Measurements from ENCODE around the gene MED25. TPM values are rescaled to one million over a fixed set of nuclear protein-coding genes. Genes with fewer than 3 reads are reported as not detected.

MED25 gene
- total RNA-seq, 2 experiments from 2014 or later = 57.9 to 62.7 TPM

- peak overlapping the region; percentile 41 for H3K27ac Mint-ChIP-seq
- no peak overlapping the region for H3K4me3 Mint-ChIP-seq
- ChIA-PET POLR2A (no interaction called here), CTCF (interaction anchor here (0.6 to 0.7 kb wide), 3 partner anchors 14 to 965 kb away, joined by 3 to 4 read pairs (median 4); no protein-coding TSS in a partner anchor)
- DNase-seq = peak; percentile 29
- peaks cover 32% of the 10 kb centered on the region for H3K4me1 Mint-ChIP-seq
- H3K9me3 Mint-ChIP-seq = no peaks in the 10 kb centered on the region
- no peaks in the 10 kb centered on the region for H3K27me3 Mint-ChIP-seq
- peaks cover 34% of the 10 kb centered on the region for H3K36me3 Mint-ChIP-seq (ENCODE audit: low read depth)
Measured at GRCh38 chr19:49879243-49879963, 61.3 kb downstream of the MED25 start.

DNA sequence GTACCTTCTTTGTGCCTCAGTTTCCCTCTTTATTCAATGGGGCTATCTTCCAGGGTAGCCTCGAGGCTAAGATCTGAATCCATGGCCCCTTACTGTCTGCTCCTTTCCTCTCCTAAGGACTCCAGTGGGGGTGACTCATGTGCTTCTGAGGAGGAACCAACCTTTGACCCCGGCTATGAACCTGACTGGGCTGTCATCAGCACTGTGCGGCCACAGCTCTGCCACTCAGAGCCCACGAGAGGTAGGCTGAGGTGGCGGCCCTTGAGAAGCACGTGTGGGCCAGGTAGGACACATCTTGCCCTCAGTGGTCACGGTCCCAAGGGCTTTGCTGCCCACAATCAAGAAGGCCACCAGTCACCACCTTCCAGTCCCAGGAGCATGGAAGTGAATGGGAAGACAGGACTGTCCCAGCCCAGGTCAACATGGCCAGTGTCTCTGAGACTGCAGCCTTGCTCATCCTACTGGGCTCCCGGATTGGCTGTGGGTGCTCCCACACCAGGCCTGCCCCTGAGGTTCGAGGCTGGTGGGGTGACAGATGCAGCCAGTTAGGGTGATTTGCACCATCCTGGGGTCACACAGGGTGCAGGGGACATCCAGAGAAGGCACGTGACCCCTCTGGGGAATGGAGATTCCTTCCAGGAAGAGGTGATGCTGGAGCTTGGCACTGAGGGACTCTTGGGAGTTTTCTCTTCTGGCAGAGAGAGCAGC, 62.2 kb downstream of the MED25 start:
- Mint-ChIP-seq H3K27me3 (no peaks in the 10 kb centered on the region), H3K4me1 (peaks cover 23% of the 10 kb centered on the region), H3K36me3 (ENCODE audit: low read depth) (peaks cover 40% of the 10 kb centered on the region), H3K4me3 (no peak overlapping the region), H3K9me3 (no peaks in the 10 kb centered on the region), H3K27ac (peak overlapping the region; percentile 41)
- POLR2A ChIA-PET = no interaction called here
- no peak for DNase-seq
- CTCF ChIA-PET = interaction anchor here (1.4 kb wide), 1 partner anchor 14 kb away, joined by 4 read pairs; no protein-coding TSS in a partner anchor

GRCh38 chr19:49881186-49881585, 63.1 kb downstream of the MED25 start:
- ChIA-PET CTCF (interaction anchor here (1.4 kb wide), 1 partner anchor 13 kb away, joined by 4 read pairs; no protein-coding TSS in a partner anchor), POLR2A (no interaction called here)
- Mint-ChIP-seq H3K4me3 (no peak overlapping the region), H3K36me3 (ENCODE audit: low read depth) (peaks cover 42% of the 10 kb centered on the region), H3K27ac (peak overlapping the region; percentile 13), H3K4me1 (peaks cover 19% of the 10 kb centered on the region), H3K9me3 (no peaks in the 10 kb centered on the region), H3K27me3 (no peaks in the 10 kb centered on the region)
- DNase-seq = no peak

DNA sequence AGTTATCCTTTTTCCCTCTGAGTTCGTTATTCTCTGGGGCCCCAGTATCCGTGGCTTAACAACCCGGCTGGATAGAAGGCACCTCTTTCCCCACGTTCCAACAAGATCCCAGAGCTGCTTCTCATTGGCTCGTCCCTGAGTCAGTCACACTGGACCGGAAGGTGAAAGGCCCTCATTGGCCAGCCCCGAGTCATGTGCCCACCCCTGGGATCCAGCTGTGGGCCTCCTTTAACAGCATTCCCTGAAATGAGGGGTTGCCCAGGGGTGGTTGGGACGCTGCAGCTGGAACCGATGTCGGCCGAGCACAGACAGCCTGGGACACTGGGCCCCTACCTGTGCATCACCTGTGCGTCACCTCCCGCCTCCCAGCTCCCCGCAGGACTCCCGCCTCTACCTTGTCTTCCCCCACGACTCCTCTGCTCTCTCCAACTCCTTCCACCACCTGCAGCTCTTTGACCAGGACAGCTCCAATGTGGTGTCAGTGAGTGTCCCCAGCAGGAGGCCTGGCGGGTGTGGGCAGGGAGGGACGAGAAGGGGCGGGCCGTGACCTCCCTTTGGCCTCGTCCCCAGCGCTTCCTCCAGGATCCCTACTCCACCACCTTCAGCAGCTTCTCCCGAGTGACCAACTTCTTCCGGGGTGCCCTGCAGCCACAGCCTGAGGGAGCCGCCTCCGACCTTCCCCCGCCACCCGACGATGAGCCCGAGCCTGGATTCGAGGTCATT, 63.7 kb downstream of the MED25 start:
- ChIA-PET POLR2A (no interaction called here), CTCF (interaction anchor here (0.6 to 1.4 kb wide), 4 partner anchors 13 to 700 kb away, joined by 3 to 6 read pairs (median 4); no protein-coding TSS in a partner anchor)
- H3K36me3 Mint-ChIP-seq (ENCODE audit: low read depth) = peaks cover 42% of the 10 kb centered on the region
- H3K27me3 Mint-ChIP-seq = no peaks in the 10 kb centered on the region
- peaks cover 19% of the 10 kb centered on the region for H3K4me1 Mint-ChIP-seq
- DNase-seq = no peak
- H3K27ac Mint-ChIP-seq = no peak overlapping the region
- no peak overlapping the region for H3K4me3 Mint-ChIP-seq
- H3K9me3 Mint-ChIP-seq = no peaks in the 10 kb centered on the region

DNA sequence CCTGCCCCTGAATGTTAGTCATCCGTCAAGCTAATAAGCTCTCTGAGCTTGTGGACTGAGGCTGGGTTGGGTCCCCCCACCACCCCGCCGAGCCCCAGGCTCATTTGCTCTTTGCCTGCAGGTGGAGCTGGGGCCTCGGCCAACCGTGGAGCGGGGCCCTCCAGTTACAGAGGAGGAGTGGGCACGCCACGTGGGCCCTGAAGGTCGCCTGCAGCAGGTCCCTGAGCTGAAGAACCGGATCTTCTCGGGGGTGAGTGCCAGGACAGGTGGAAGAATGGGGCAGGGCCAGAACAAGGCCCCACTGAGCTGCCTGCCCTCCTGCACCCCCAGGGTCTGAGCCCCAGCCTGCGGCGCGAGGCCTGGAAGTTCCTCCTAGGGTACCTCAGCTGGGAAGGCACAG, 64.6 kb downstream of the MED25 start:
- Mint-ChIP-seq H3K9me3 (no peaks in the 10 kb centered on the region), H3K4me1 (peaks cover 19% of the 10 kb centered on the region), H3K27me3 (no peaks in the 10 kb centered on the region), H3K4me3 (no peak overlapping the region), H3K27ac (no peak overlapping the region), H3K36me3 (ENCODE audit: low read depth) (peaks cover 42% of the 10 kb centered on the region)
- ChIA-PET CTCF (interaction anchor here (1.0 to 1.2 kb wide), 2 partner anchors 12 to 23 kb away, joined by 3 to 6 read pairs; no protein-coding TSS in a partner anchor), POLR2A (no interaction called here)
- DNase-seq = no peak

DNA sequence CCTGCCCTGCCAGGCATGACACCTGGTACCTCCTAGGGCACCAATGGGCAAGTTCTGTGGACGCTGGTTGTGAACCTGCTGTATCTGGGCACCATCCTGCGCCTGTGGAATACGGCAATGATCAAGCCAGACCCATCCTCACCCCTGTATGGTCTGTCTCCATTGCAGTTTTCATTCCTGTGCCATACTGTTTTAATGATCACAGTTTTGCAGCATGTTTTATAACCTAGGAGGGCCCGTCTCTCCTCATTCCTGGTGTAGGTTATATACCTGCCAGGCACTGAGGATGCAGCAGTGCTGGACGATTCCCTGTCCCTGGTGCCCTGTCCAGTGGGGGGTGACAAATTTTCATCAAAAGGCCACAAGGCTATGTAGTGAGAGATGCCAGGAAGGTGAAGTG, 65.0 kb downstream of the MED25 start:
- Mint-ChIP-seq H3K9me3 (no peaks in the 10 kb centered on the region), H3K27me3 (no peaks in the 10 kb centered on the region), H3K27ac (no peak overlapping the region), H3K4me3 (no peak overlapping the region), H3K36me3 (ENCODE audit: low read depth) (peaks cover 42% of the 10 kb centered on the region), H3K4me1 (peaks cover 15% of the 10 kb centered on the region)
- ChIA-PET POLR2A (no interaction called here), CTCF (interaction anchor here (1.0 to 1.2 kb wide), 2 partner anchors 12 to 22 kb away, joined by 3 to 6 read pairs; no protein-coding TSS in a partner anchor)
- no peak for DNase-seq

DNA sequence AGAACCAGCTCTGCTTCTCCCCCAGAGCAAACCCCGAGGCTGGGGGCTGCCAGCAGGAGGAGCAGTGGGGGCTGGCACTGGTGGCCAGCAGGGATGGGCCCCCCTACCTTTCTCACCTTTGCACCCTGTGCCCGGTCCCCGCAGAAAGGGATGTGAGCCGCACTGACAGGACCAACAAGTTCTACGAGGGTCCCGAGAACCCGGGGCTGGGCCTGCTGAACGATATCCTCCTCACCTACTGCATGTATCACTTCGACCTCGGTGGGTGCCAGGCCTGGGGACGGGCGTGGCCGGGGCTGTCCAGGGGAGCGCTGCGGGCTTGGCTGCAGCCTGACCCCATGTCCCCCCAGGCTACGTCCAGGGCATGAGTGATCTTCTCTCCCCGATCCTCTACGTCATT, 66.0 kb downstream of the MED25 start:
- ChIA-PET POLR2A (no interaction called here), CTCF (no interaction called here)
- peaks cover 39% of the 10 kb centered on the region for H3K36me3 Mint-ChIP-seq (ENCODE audit: low read depth)
- H3K9me3 Mint-ChIP-seq = no peaks in the 10 kb centered on the region
- H3K4me3 Mint-ChIP-seq = no peak overlapping the region
- no peak for DNase-seq
- no peak overlapping the region for H3K27ac Mint-ChIP-seq
- H3K27me3 Mint-ChIP-seq = no peaks in the 10 kb centered on the region
- peaks cover 8% of the 10 kb centered on the region for H3K4me1 Mint-ChIP-seq

DNA sequence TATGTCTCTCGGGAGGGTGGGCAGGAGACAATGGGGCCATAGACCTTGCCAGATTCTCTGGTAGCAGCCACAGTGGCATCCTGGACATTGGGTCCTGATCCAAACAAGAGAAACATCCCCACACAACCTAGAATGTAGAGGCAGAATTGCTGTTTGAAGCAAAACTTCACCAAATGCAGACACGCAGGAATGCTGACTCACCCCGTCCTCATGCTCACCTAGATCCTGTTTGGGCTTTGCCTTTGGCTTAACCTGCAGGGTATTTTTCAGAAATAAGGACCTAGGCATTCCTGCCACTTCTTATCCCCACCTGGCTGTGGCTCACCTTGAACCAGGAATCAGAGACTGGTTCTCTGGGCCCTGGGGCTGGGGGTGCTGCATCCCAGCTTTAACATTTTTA, 66.7 kb downstream of the MED25 start:
- no peaks in the 10 kb centered on the region for H3K9me3 Mint-ChIP-seq
- POLR2A ChIA-PET = no interaction called here
- H3K27ac Mint-ChIP-seq = no peak overlapping the region
- DNase-seq = no peak
- peaks cover 4% of the 10 kb centered on the region for H3K4me1 Mint-ChIP-seq
- no peaks in the 10 kb centered on the region for H3K27me3 Mint-ChIP-seq
- H3K36me3 Mint-ChIP-seq (ENCODE audit: low read depth) = peaks cover 35% of the 10 kb centered on the region
- H3K4me3 Mint-ChIP-seq = no peak overlapping the region
- CTCF ChIA-PET = no interaction called here

Small RNA genes within 50 kb of the gene (microRNA-seq; reads per million reads assigned to microRNA genes)
- gene MIR4749 (ENCODE audit: borderline microRNAs expressed, borderline replicate concordance) (0.63 reads per million), gene MIR6799 (ENCODE audit: borderline microRNAs expressed, borderline replicate concordance) (not detected), gene MIR6800 (ENCODE audit: borderline microRNAs expressed, borderline replicate concordance) (not detected)

Other genes starting within 250 kb of the MED25 start
- 100 to 1,000 TPM; 288 TPM for gene NOSIP, start 237.7 kb upstream of the MED25 start, total RNA-seq
- gene PRRG2, start 237.0 kb upstream of the MED25 start, total RNA-seq = 1 to 10 TPM; 1.1 TPM
- 10 to 100 TPM; 41.5 to 45.9 TPM for gene PRR12, start 227.1 kb upstream of the MED25 start, total RNA-seq
- 1 to 10 TPM; 9.0 to 9.5 TPM for gene RRAS, start 178.1 kb upstream of the MED25 start, total RNA-seq
- 10 to 100 TPM; 48.1 to 59.9 TPM for gene SCAF1, start 176.1 kb upstream of the MED25 start, total RNA-seq
- 100 to 1,000 TPM; 157 to 168 TPM for gene IRF3, start 152.4 kb upstream of the MED25 start, total RNA-seq
- 10 to 100 TPM; 73.9 to 80.7 TPM for gene BCL2L12, start 152.4 kb upstream of the MED25 start, total RNA-seq
- gene PRMT1, start 141.0 kb upstream of the MED25 start, total RNA-seq = 100 to 1,000 TPM; 125 to 130 TPM
- 1 to 10 TPM; 3.7 to 4.9 TPM for gene ADM5, start 128.7 kb upstream of the MED25 start, total RNA-seq
- gene CPT1C, start 127.2 kb upstream of the MED25 start, total RNA-seq = 1 to 10 TPM in 1 of 2 experiments, under 1 TPM in 1; 0.79 to 1.3 TPM
- 1 to 10 TPM; 4.5 to 5.4 TPM for gene TSKS, start 55.0 kb upstream of the MED25 start, total RNA-seq
- 10 to 100 TPM; 77.2 to 87.9 TPM for gene AP2A1, start 51.3 kb upstream of the MED25 start, total RNA-seq
- gene FUZ, start 5.0 kb upstream of the MED25 start, total RNA-seq = 10 to 100 TPM; 13.3 to 13.9 TPM
- gene PTOV1, start 32.9 kb downstream of the MED25 start, total RNA-seq = 10 to 100 TPM; 60.7 to 76.8 TPM
- 100 to 1,000 TPM; 105 to 131 TPM for gene PNKP, start 49.3 kb downstream of the MED25 start, total RNA-seq
- gene AKT1S1, start 59.1 kb downstream of the MED25 start, total RNA-seq = 10 to 100 TPM; 17.5 to 18.9 TPM
- gene TBC1D17, start 59.4 kb downstream of the MED25 start, total RNA-seq = 10 to 100 TPM; 33.2 to 33.8 TPM
- 1 to 10 TPM; 3.7 to 4.2 TPM for gene IL4I1, start 78.6 kb downstream of the MED25 start, total RNA-seq
- 10 to 100 TPM; 10.5 to 12.1 TPM for gene ATF5, start 110.9 kb downstream of the MED25 start, total RNA-seq
- gene NUP62, start 111.2 kb downstream of the MED25 start, total RNA-seq = 100 to 1,000 TPM; 111 to 127 TPM
- gene SIGLEC11, start 142.9 kb downstream of the MED25 start, total RNA-seq = not detected
- 10 to 100 TPM; 75.4 to 86.9 TPM for gene VRK3, start 207.1 kb downstream of the MED25 start, total RNA-seq
- gene ZNF473, start 207.7 kb downstream of the MED25 start, total RNA-seq = 10 to 100 TPM; 10.0 to 10.6 TPM